GM12878 (cell line): Measurements from ENCODE around the gene STAM2.

ENCODE experiments used
- ASH2L ChIP-seq: fragments of 300-600, 200-600 bp; sonication (generic); IDR thresholded peaks from 2 replicates; pipeline ENCODE4 v1.6.1; 2017; ENCODE audit warnings: low read depth, mild to moderate bottlenecking, borderline replicate concordance
- HCFC1 ChIP-seq: fragments of 150-350 bp; IDR thresholded peaks from 2 replicates; pipeline ENCODE4 v1.6.1; 2014; ENCODE audit warnings: low read length
- ZZZ3 ChIP-seq: IDR thresholded peaks from 2 replicates; pipeline ENCODE4 v1.6.1; 2011; ENCODE audit warnings: low read depth; ENCODE audit not compliant: control insufficient read depth, insufficient read length

GRCh38 chr2:152165306-152165705, 10.3 kb downstream of the STAM2 start:
- TF ChIP-seq HCFC1 (no peak), ASH2L (no peak), ZZZ3 (no peak)
